Endodermal cell (in vitro differentiated cells): ENCODE data around the gene NAA35. TPM values are rescaled to one million over a fixed set of nuclear protein-coding genes. Genes with fewer than 3 reads are reported as not detected.

Experiments used
- DNase-seq: peaks from one replicate; pipeline ENCODE4 v3.0.0-alpha.2; 2017
- H3K27ac ChIP-seq: 2 replicates; pipeline ENCODE4 v1.5.1; 2013; ENCODE audit warnings: mild to moderate bottlenecking, low read depth, low read length, moderate library complexity
- H3K27me3 ChIP-seq: 2 replicates; pipeline ENCODE4 v1.6.1; 2013; ENCODE audit warnings: mild to moderate bottlenecking, low read length, moderate library complexity; ENCODE audit not compliant: insufficient read depth, control insufficient read depth, poor library complexity, severe bottlenecking
- H3K36me3 ChIP-seq: 2 replicates; pipeline ENCODE4 v1.7.0; 2013; ENCODE audit warnings: mild to moderate bottlenecking, low read length, moderate library complexity; ENCODE audit not compliant: control insufficient read depth, insufficient read depth
- H3K4me1 ChIP-seq: one replicate; pipeline ENCODE4 v1.7.0; 2013; ENCODE audit warnings: low read length; ENCODE audit not compliant: control insufficient read depth, insufficient read depth
- H3K4me3 ChIP-seq: 2 replicates; pipeline ENCODE4 v1.5.1; 2013; ENCODE audit warnings: mild to moderate bottlenecking, low read length, moderate library complexity
- H3K9ac ChIP-seq: 2 replicates; pipeline ENCODE4 v1.6.1; 2013; ENCODE audit warnings: mild to moderate bottlenecking, low read length, moderate library complexity; ENCODE audit not compliant: poor library complexity, severe bottlenecking; ENCODE audit errors: extremely low read depth
- H3K9me3 ChIP-seq: 2 replicates; pipeline ENCODE4 v1.6.1; 2013; ENCODE audit warnings: mild to moderate bottlenecking, low read length, moderate library complexity; ENCODE audit not compliant: control insufficient read depth
- H3K27ac Mint-ChIP-seq: 2 replicates; pipeline ENCODE4 v1.8.0; 2020; ENCODE audit warnings: mixed read lengths
- H3K27me3 Mint-ChIP-seq: 2 replicates; pipeline ENCODE4 v1.8.0; 2021; ENCODE audit warnings: mild to moderate bottlenecking, mixed read lengths; ENCODE audit not compliant: insufficient read depth
- H3K36me3 Mint-ChIP-seq: 2 replicates; pipeline ENCODE4 v1.8.0; 2020; ENCODE audit warnings: low read depth, mixed read lengths
- H3K4me1 Mint-ChIP-seq: 2 replicates; pipeline ENCODE4 v1.8.0; 2020; ENCODE audit warnings: mixed read lengths
- H3K4me3 Mint-ChIP-seq: 2 replicates; pipeline ENCODE4 v1.8.0; 2020; ENCODE audit warnings: mild to moderate bottlenecking, moderate library complexity, mixed read lengths
- H3K9me3 Mint-ChIP-seq: 2 replicates; pipeline ENCODE4 v1.8.0; 2020; ENCODE audit warnings: mild to moderate bottlenecking, mixed read lengths
- CTCF ChIP-seq: fragments of 200-600 bp; sonication (generic); conservative IDR thresholded peaks from 2 replicates; pipeline ENCODE4 v1.5.0; 2021; ENCODE audit warnings: antibody characterized with exemption, mild to moderate bottlenecking
- WGBS, 2 experiments: methylation state at CpG; one replicate each; pipeline versions ENCODE4 v1.1.5 to v1.1.7; 2013; ENCODE audit warnings: missing lambda C conversion rate in 2 of 2, mixed read lengths in 1 of 2; ENCODE audit not compliant: insufficient coverage in 1 of 2, insufficient read length in 1 of 2; 5-methylcytosine and 5-hydroxymethylcytosine counted together
- total RNA-seq, 2 donors: library from RNA; stranded (reverse); fragmentation: NEBNext Ultra II Directional in 1 of 2; extraction: Animal tissue kit (Norgen Biotek cat#: 25700) in 1 of 2; gene quantifications; 2 replicates in 1 of 2; 3 replicates in 1 of 2; pipeline ENCODE4 v1.2.1, GENCODE V29; 2021

The NAA35 gene
- total RNA-seq, 2 donors from 2014 or later: 30.3 to 31.4 TPM

GRCh38 chr9:85897848-85898247 lies 43.1 kb upstream of the NAA35 start:
- Mint-ChIP-seq H3K9me3 (no peaks in the 10 kb centered on the region), H3K27ac (no peak overlapping the region), H3K4me3 (no peak overlapping the region), H3K4me1 (no peaks in the 10 kb centered on the region), H3K36me3 (peaks cover 3% of the 10 kb centered on the region), H3K27me3 (no peaks in the 10 kb centered on the region)
- Histone ChIP-seq H3K36me3 (no peaks in the 10 kb centered on the region), H3K27ac (no peak overlapping the region), H3K27me3 (no peaks in the 10 kb centered on the region), H3K9ac (no peak overlapping the region), H3K4me1 (no peaks in the 10 kb centered on the region), H3K9me3 (no peaks in the 10 kb centered on the region), H3K4me3 (no peak overlapping the region)
- DNase-seq: no peak
- WGBS, 2 experiments: 93 to 100% methylated on average over 2 to 4 of the region's 4 CpGs
- TF ChIP-seq CTCF: no peak

GRCh38 chr9:85898332-85898731 lies 42.6 kb upstream of the NAA35 start:
- Histone ChIP-seq H3K4me1 (no peaks in the 10 kb centered on the region), H3K27ac (no peak overlapping the region), H3K9me3 (no peaks in the 10 kb centered on the region), H3K36me3 (no peaks in the 10 kb centered on the region), H3K9ac (no peak overlapping the region), H3K4me3 (no peak overlapping the region), H3K27me3 (no peaks in the 10 kb centered on the region)
- Mint-ChIP-seq H3K4me3 (no peak overlapping the region), H3K27ac (no peak overlapping the region), H3K4me1 (no peaks in the 10 kb centered on the region), H3K9me3 (no peaks in the 10 kb centered on the region), H3K36me3 (peaks cover 3% of the 10 kb centered on the region), H3K27me3 (no peaks in the 10 kb centered on the region)
- DNase-seq: no peak
- 94 to 95% methylated on average over 6 of the region's 6 CpGs for whole genome bisulfite sequencing, 2 experiments
- no peak for TF ChIP-seq CTCF

GRCh38 chr9:85899388-85899787 lies 41.6 kb upstream of the NAA35 start:
- DNase-seq: no peak
- H3K27ac ChIP-seq: no peak overlapping the region
- H3K4me1 Mint-ChIP-seq: no peaks in the 10 kb centered on the region
- no peak for TF ChIP-seq CTCF
- H3K36me3 Mint-ChIP-seq: no peaks in the 10 kb centered on the region
- H3K9me3 ChIP-seq: no peaks in the 10 kb centered on the region
- WGBS, 2 experiments: 95 to 97% methylated on average over 16 of the region's 16 CpGs
- no peaks in the 10 kb centered on the region for H3K36me3 ChIP-seq
- H3K27me3 Mint-ChIP-seq: no peaks in the 10 kb centered on the region
- H3K27ac Mint-ChIP-seq: no peak overlapping the region
- H3K9ac ChIP-seq: no peak overlapping the region
- no peaks in the 10 kb centered on the region for H3K4me1 ChIP-seq
- no peaks in the 10 kb centered on the region for H3K9me3 Mint-ChIP-seq
- no peak overlapping the region for H3K4me3 Mint-ChIP-seq
- no peaks in the 10 kb centered on the region for H3K27me3 ChIP-seq
- H3K4me3 ChIP-seq: no peak overlapping the region
